HG02759 (cell line): ENCODE data around the gene RAB11FIP3.
"Not testable (repeated sequence)": the region's sequence is repeated elsewhere in the genome, so short reads cannot be mapped to it uniquely, and the experiment has no call there.

Source experiments
- ATAC-seq: cut with Tn5 transposase; IDR thresholded peaks from one replicate; pipeline ENCODE4 v1.9.1; 2021; ENCODE audit warnings: mild to moderate bottlenecking, moderate library complexity; ENCODE audit not compliant: unreplicated experiment

The RAB11FIP3 gene

DNA sequence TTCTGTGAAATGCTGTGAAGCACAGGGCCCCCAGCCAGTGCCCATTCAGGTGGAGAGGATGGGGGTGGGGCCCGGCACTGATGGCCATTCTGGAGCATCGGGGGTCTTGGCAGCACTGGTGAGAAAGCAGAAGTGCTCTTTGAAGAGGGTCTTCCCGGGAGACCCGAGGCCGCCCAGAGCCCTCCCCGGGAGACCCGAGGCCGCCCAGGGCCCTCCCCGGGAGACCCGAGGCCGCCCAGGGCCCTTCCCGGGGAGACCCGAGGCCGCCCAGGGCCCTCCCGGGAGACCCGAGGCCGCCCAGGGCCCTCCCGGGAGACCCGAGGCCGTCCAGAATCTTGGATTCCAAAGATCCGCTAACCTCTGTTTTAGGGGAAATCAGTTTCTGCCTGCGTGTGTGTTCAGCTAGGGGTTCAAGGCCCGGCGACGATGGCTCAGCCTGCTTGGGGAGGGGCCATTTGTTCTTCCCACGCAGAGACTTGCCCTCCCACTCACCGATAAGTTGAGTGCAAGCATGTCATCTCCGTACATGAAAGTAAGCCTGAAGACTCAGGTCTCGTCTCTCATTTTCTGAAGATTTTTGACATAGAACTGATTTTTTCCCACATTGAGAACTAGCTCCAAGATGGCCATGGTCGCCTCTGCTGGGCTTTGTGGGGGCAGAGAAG is 66.9 kb downstream of the RAB11FIP3 start:
- no peak for ATAC-seq

DNA sequence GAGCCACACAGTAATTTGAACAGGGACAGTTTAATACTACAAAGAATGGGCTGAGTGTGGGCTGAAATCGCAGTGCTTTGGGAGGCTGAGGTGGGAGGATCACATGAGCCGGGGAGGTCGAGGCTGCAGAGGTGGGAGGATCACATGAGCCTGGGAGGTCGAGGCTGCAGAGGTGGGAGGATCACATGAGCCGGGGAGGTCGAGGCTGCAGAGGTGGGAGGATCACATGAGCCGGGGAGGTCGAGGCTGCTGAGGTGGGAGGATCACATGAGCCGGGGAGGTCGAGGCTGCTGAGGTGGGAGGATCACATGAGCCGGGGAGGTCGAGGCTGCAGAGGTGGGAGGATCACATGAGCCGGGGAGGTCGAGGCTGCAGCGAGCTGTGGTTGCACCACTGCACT is 69.2 kb downstream of the RAB11FIP3 start:
- ATAC-seq: not testable (repeated sequence)

DNA sequence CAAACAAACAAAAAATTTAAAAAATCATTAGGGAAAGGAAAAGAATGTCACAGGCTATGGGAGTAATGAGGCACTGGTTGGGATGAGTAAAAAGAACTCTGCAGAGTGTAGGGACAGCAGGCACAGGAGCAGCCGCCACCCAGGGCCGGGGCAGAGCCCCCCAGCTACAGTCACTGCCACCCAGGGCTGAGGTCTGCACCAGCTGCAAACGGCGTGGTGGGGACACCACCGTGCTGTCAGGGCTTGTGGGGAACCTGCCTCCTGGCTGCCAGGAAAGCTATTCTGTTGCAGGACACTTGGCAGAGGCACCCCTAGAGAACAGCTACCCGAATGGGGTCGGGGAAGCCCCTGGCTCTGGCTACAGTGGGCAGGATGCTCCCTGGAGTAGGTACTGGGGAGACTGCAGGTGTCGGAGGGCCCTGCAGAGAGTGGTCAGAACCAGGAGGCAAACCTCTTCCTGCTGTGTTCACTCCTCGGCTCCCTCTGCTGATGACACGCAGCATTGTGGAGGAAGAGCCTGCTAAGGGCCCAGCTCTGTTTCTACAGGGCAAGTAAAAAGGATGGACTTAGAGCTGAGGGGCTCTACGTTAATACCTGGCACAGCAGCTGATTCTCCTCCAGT is 69.8 kb downstream of the RAB11FIP3 start:
- no peak for ATAC-seq

DNA sequence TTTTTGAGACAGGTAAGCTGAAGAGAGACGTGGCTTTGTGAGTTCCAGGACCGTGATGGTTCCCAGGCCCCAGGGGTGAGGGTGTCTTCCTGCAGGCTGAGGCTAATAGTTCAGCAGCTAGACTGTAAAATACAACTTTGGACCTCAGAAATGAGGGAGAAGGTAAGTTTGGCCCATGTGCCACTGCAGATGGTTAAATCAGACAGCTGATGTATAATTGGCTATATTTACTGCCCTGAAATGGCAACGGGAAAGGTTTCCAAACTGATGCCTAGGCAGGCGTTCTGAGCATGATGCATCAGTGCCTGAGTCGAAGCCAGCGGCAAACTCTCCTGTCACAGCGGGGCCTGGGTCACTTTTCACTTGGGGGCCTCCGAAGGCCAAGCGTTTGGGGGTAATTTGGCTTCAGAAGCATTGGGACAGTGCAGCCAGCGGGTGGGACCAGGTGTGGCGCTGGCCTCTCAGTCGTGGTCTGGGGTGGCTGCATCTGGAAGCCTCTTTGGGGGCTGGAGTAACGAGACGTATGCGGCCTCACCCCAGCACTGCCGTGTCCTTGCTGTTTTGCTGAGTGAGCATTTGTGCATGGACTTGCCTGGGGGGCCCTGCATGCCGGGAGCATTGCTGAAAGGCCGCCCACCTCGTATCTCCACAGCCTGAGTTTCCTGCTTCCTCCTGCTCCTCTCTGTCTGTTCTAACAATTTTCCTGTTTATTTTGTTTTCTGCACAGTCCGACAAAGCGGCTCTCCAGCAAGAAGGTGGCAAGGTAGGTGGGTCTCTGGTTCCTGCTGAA is 70.8 kb downstream of the RAB11FIP3 start:
- ATAC-seq: no peak

DNA sequence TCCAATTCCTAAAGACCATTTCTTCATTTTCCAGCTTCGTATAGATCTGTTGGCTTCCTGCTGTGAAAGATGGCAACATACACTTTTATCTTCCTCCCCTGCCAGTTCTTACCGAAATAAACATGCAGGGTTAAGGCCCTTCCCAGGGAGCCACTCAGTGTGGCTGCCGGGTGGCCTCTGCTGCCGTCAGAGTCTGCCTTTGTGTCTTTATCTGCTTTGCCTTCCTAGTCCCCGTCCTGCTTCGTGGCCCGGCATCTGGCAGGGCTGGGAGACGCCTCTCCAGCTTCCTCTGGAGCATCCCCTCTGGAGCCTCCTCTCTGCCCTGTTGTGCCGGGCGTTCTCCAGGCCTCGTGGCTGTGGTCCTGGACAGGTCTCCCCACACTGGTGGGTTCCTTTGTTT is 71.8 kb downstream of the RAB11FIP3 start:
- no peak for ATAC-seq

DNA sequence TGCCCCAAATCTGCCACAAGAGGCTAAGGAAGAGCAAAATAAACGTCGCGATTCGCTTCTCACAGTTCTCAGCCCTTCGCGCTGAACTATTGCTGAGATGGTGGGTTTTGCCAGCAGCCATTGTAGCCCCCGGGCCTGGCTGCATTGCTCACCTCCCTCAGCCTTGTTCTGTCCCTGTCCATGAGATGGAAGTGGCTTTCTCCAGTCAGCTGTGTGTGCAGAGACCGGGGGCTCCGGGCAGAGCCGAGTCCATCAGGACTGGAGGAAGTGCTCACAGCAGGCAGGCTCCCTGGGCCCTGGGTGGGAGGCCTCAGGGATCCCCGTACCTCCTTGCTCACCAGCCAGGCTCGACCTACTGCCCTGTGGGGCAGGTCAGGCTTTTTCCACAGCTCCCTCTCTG is 74.5 kb downstream of the RAB11FIP3 start:
- ATAC-seq: no peak

DNA sequence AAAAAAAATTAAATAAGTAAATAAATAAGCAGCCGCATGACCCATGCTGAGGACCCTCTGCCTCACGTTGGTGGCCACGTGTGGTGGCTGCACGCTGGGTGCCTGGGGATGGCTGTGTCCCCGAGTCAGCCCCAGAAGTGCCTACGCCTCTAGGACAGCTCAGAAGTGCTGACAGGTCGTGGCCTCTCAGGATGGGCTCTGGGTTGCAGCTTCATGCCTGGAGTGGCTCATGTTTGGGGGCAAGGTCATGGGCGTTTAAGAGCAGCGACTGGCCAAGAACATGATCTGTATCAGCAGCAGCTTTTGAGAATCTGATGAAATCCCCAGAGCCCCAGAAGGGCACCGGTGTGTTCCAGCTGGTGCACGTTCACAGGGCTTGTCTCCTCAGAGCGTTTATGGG is 75.3 kb downstream of the RAB11FIP3 start:
- no peak for ATAC-seq

DNA sequence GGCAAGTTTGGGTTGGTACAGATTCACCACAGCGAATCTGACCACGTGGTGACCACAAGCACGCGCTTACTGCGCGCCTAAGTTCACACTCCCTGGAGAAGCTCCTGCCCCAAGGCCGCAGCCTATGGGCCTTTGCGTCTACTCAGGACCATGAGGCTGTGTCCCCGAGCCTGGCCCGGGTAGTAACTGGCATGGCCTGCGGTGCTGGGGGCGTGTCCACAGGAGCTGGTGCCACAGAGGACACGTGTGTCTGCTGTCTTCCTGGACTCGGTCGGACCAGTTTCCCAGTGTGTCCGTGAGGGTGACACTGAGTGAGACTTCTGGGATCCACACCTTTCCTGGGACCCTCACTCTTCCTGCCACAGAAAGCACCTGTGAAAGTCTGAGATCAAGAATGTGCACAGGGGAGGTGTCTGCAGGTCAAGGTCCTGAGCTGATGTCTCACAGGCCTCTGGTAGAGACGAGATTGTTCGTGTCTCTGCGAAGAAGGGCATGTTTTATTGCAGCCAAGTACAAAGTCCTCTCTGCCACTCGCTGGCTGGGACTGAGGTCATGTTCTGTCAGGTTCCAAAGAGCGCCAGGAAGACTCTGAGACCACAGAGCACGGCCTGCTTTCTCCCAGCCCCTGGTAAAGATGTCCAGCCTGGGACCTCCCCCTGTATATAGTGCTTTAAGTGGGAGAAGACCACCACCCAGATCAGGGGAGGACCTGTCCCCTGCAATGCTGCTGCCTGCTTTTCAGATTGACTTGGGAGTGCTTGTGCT is 76.9 kb downstream of the RAB11FIP3 start:
- no peak for ATAC-seq

DNA sequence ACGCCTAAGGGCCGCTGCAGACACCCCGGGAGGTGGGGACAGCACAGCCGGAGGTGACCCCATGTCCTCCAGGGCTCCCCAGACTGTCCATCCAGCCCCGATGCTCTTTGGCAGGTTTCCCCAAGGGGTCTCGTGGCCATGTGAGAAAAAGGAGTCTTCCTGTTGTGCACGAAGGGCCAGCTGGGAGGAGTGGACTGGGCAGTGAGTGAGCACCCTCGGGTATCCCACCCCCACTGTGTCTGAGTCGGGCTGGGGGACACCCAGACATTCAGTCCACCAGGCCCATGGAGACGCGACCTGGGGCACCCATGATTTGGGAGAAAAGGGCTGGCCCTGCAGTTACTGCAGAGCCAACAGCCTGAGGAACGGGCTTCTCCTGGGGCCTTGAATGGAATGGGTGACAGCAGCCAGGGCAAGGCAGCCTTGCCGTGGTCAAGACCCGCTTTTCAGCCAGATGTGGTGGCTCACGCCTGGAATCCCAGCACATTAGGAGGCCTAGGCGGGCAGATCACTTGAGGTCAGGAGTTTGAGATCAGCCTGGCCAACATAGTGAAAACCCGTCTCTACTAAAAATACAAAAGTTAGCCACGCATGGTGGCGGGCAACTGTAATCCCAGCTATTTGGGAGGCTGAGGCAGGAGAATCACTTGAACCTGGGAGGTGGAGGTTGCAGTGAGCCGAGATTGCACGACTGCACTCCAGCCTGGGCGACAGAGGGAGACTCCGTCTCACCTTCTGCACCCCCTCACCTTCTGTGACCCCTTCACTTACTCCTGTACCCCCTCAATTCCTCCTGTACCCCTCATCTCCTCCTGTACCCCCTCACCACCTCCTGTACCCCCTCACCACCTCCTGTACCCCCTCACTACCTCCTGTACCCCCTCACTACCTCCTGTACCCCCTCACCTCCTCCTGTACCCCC is 78.0 kb downstream of the RAB11FIP3 start:
- ATAC-seq: no peak

DNA sequence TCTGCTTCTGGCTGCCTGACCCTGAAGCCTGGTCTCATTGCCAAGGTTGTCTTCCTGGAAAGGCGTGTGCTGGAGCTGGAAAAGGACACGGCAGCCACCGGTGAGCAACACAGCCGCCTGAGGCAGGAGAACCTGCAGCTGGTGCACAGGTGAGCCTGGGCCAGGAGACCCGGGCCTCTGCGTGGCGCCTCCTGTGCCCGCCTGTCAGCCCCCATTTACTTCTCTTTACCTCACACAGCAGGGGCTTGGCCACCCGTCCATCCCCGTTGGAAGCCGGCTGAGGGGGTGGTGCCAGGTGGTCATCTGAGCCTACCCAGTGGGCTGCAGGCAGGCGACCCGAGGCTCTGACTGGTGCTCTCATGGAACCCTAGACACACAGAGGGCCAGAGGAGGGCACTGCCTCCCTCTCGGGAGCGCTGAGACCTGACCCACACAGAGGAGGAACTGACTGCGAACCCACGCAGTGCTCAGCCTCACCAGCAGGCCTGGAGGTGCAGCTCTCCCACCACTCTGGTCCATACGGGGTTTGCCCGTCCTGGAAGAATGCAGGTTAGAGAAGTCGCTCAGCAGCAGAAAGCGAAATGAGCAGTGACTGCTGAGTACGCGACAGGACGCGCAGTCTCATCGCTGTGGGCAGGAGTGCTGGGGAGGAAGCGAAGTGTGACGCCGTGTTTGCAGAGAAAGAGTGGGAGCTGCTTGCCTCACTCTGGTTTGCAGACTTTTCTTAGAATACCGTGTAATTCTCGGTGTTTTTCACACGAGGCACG is 80.2 kb downstream of the RAB11FIP3 start:
- ATAC-seq: no peak

DNA sequence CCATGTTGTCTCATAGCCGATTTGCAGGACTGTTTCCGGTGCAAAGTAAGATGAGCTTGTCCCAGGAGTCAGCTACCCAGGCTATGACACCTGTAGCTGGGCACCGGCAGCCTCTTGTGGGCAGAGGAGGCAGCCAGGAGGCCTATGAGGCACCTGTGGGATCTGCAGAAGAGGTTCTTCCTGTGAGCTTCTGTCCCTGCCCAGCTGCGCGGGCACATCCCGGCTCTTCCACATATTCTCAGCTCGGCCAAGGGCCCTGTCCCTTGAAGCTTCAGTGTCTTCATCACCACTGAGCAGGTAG is 80.7 kb downstream of the RAB11FIP3 start:
- no peak for ATAC-seq

DNA sequence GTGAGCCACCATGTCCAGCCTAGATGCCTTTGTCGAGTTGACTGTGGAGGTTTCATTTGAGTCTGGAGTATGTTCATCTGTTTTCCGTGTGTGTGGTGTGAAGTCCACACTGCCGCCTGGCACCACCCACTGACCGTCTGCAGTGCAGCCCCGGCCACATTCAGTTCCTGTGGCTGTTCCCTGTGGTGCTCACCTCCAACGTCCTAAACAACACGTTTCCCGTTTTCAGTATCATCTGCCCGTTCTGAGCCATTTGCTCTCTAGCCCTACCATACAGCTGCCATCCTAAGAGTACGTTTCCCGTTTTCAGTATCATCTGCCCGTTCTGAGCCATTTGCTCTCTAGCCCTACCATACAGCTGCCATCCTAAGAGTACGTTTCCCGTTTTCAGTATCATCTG is 82.1 kb downstream of the RAB11FIP3 start:
- not testable (repeated sequence) for ATAC-seq

DNA sequence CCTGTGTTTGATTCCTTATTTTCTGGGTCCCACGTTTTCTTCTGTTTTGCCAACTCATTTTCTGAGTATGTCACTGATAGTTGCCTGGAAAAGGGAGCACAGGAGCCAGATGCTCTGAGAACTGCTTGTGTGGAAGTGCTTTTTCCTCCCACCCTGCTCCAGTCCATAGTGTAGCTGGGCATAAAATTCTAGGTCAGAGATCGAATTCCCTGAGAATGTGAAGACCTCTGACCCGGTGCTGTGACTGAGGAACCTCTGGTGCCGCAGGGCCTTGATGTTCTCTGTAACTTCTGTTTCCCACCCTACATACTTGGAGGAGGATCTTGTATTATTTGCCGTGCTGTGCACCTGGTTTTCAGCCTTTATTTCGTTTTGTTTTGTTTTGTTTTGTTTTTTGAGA is 82.5 kb downstream of the RAB11FIP3 start:
- no peak for ATAC-seq

DNA sequence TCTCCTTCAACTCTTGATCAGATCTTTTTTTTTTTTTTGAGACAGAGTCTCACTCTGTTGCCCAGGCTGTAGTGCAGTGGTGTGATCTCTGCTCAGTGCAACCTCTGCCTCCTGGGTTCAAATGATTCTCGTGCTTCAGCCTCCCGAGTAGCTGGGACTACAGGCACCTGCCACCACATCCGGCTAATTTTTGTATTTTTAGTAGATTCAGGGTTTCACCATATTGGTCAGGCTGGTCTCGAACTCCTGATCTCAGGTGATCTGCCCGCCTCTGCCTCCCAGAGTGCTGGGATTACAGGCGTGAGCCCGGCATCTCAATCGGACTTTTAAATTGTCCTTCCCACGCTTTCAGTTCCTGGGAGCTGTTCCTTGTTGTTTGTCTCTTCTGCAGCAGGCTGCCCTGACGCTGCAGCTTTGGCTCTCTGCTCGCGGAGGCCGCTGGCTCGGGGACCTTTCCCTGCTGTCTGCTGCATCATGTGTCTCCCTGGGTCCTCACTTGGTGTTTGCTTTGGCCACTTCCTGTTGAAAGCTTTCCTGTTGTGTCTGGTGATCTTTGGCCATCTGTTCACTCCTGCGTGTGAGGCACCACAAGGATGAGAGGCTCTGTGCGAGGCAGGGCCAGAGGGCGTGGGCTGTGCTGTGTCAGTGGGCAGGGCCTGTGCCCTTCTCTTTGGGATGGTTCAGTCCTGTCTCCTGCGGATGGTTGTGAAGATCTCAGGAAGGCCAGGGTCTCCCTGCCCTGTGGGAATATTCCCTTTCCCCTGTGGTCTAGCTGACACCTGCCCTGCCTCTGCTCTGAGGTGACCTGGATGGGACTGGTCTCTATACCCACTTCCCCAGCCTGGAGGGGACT is 83.7 kb downstream of the RAB11FIP3 start:
- ATAC-seq: no peak

DNA sequence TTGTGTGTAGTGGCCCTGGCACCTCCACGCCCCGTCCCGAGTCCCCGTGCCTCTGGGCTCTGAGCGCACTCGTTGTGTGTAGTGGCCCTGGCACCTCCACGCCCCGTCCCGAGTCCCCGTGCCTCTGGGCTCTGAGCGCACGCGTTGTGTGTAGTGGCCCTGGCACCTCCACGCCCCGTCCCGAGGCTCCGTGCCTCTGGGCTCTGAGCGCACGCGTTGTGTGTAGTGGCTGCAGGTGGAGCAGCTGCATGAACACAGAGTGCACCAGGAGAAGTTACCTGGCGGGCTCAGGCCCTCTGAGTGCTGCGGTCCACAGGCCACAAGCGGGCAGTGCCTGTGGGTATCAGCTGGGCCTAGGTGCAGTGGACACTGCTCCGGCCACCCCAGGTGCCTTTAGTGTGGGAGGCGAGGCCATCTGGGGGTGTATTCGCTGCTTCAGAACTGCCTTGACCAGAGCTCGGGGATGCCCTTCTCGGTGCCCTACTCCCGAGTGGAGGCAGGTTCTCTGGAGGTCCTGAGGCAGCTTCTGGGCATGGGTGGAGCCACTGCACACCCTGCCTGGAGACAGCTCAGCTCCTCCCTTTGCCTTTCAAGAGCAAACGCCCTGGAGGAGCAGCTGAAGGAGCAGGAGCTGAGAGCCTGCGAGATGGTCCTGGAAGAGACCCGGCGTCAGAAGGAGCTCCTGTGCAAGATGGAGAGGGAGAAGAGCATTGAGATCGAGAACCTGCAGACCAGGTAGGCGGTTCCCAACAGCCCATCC is 84.8 kb downstream of the RAB11FIP3 start:
- ATAC-seq: no peak

DNA sequence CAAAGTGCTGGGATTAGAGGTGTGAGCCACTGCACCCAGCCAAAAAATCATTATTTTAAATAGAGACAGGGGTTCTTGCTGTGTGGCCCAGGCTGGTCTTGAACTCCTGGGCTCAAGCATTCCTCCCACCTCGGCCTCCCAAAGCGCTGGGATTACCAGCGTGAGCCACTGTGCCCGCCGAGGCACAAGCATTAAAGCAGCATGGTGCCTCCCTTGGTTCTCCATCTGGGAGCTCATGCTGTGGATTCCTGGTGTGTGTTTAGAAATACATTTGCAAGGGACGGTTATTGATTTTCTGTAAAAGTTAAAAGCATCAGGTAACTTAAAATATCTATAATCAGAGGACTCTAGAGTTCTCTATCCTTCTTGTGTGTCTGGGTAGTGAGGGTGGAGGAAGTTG is 87.4 kb downstream of the RAB11FIP3 start:
- no peak for ATAC-seq

DNA sequence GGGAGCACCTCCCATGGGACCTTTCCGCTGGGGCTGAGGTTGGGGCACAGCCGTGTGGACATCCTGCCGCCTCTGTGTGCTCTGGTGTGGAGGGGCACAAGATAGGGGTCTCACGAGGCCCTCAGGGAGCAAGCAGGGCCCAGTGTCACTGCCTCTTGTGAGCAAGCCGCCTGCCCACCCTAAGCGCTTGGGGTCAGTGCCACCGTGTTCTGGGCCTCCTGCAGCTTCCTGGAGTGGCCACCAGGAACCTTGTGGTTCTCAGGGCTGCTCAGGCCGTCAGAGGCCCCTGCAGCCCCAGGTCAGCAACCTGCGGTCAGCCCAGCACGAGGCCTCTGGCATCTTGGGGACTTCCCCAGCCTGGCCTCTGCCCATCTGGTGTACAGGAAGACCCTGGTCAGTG is 88.5 kb downstream of the RAB11FIP3 start:
- ATAC-seq: no peak
